GM12878 (cell line): ENCODE measurements around the gene ANO7. TPM values are rescaled to one million over a fixed set of nuclear protein-coding genes. Genes with fewer than 3 reads are reported as not detected.

Experiments used
- ATAC-seq: fragments of 200-7000 bp; cut with Tn5 transposase; 3 replicates; pipeline ENCODE4 v1.9.1; 2020; ENCODE audit warnings: mild to moderate bottlenecking, moderate library complexity
- BruUV-seq: library from RNA; stranded (reverse); fragments of 400-500 nt; replicated peaks from 2 replicates; lab custom pipeline; 2021; lab: Mats Ljungman, UMichigan
- CTCF ChIA-PET: fragments of 300-600 bp; sonication (Branson Sonifier 250); formaldehyde crosslinking; extraction: SDS; loops from one replicate; lab custom pipeline; 2021; ENCODE audit warnings: inconsistent platforms; lab: Yijun Ruan, JAX
- POLR2A ChIA-PET: fragments of 350-600 bp; formaldehyde crosslinking; extraction: SDS; loops from one replicate; lab custom pipeline; 2021; ENCODE audit warnings: inconsistent platforms; lab: Charles Lee
- RAD21 ChIA-PET: fragments of 300-600 bp; sonication (Branson Sonifier 250); formaldehyde crosslinking; loops from one replicate; lab custom pipeline; 2023; ENCODE audit warnings: antibody characterized with exemption; ENCODE audit not compliant: unreplicated experiment; lab: Charles Lee
- SMC1A ChIA-PET: fragments of 300-600 bp; sonication (Branson Sonifier 250); formaldehyde crosslinking; loops from one replicate; lab custom pipeline; 2023; ENCODE audit not compliant: unreplicated experiment, uncharacterized antibody; lab: Charles Lee
- DNase-seq: peaks from one replicate; pipeline ENCODE4 v3.0.0-alpha.2; 2011; ENCODE audit warnings: low read depth, low spot score
- FAIRE-seq: peaks from 3 replicates; lab custom pipeline; 2011; peaks lifted over from hg19 to GRCh38; lab: Jason Lieb, UNC
- H2AFZ ChIP-seq: 2 replicates; pipeline ENCODE4 v1.6.0; 2011; ENCODE audit warnings: low read depth, low read length, control low read depth; ENCODE audit not compliant: control insufficient read depth
- H3K27ac ChIP-seq: 2 replicates; pipeline ENCODE4 v1.5.1; 2011; ENCODE audit warnings: control low read depth; ENCODE audit not compliant: control insufficient read depth, insufficient read depth
- H3K27me3 ChIP-seq, 2 experiments: replicated peaks in 1 of 2; 2 replicates each; pipeline versions ENCODE4 v1.6.0 to v1.6.1; 2011; ENCODE audit warnings: low read length in 1 of 2; ENCODE audit not compliant: control insufficient read depth in 2 of 2, insufficient read depth in 2 of 2
- H3K36me3 ChIP-seq, 2 experiments: 2 replicates each; pipeline ENCODE4 v1.5.1; 2011; ENCODE audit warnings: low read length in 1 of 2; ENCODE audit not compliant: control insufficient read depth in 2 of 2, insufficient read depth in 2 of 2
- H3K4me1 ChIP-seq: 2 replicates; pipeline ENCODE4 v1.6.1; 2011; ENCODE audit warnings: mild to moderate bottlenecking, low read length, moderate library complexity, mixed read lengths; ENCODE audit not compliant: control insufficient read depth, insufficient read depth
- H3K4me2 ChIP-seq: 2 replicates; pipeline ENCODE4 v1.6.0; 2011; ENCODE audit warnings: control low read depth; ENCODE audit not compliant: control insufficient read depth, insufficient read depth
- H3K4me3 ChIP-seq: fragments of 200-600 bp; sonication (generic); 2 replicates; pipeline ENCODE4 v1.5.1; 2016
- H3K79me2 ChIP-seq: 2 replicates; pipeline ENCODE4 v1.6.0; 2011; ENCODE audit warnings: low read length; ENCODE audit not compliant: control insufficient read depth, insufficient read depth
- H3K9ac ChIP-seq: 2 replicates; pipeline ENCODE4 v1.8.0; 2011; ENCODE audit warnings: low read length, control low read depth, mixed read lengths; ENCODE audit not compliant: control insufficient read depth, insufficient read depth
- H3K9me3 ChIP-seq: replicated peaks from 3 replicates; pipeline ENCODE4 v1.5.1; 2011; ENCODE audit warnings: mild to moderate bottlenecking, low read length; ENCODE audit not compliant: control insufficient read depth, insufficient read depth
- H4K20me1 ChIP-seq: 2 replicates; pipeline ENCODE4 v1.6.0; 2011; ENCODE audit not compliant: control insufficient read depth, insufficient read depth
- MAX ChIP-seq: IDR thresholded peaks from 2 replicates; pipeline ENCODE4 v1.6.1; 2012; ENCODE audit warnings: low read depth, low read length, improper control_type of control experiment
- NR2F1 ChIP-seq: fragments of 450-650 bp; conservative IDR thresholded peaks from 2 replicates; pipeline ENCODE4 v1.6.1; 2017; ENCODE audit warnings: mild to moderate bottlenecking
- RELB ChIP-seq: fragments of 450-650 bp; IDR thresholded peaks from 2 replicates; pipeline ENCODE4 v1.6.1; 2017; ENCODE audit warnings: low read depth, mild to moderate bottlenecking, moderate library complexity
- SMARCA5 ChIP-seq: fragments of 450-650 bp; IDR thresholded peaks from 2 replicates; pipeline ENCODE4 v1.6.1; 2017; ENCODE audit warnings: mild to moderate bottlenecking
- TARDBP ChIP-seq: IDR thresholded peaks from 2 replicates; pipeline ENCODE4 v1.6.1; 2016; ENCODE audit warnings: borderline replicate concordance
- ZSCAN29 ChIP-seq: fragments of 450-650 bp; IDR thresholded peaks from 2 replicates; pipeline ENCODE4 v1.6.1; 2017; ENCODE audit warnings: mild to moderate bottlenecking, moderate library complexity
- WGBS: methylation state at CpG from one replicate; pipeline ENCODE4 v1.1.6; 2016; ENCODE audit warnings: low lambda C conversion rate; ENCODE audit not compliant: insufficient replicate concordance, insufficient coverage; ENCODE audit errors: missing lambda C conversion rate; 5-methylcytosine and 5-hydroxymethylcytosine counted together
- in situ Hi-C: fragments of 300-500 bp; cut with MboI; formaldehyde crosslinking; loops from 9 replicates; pipeline ENCODE4 v1.14.3; 2018; ENCODE audit warnings: mixed read lengths
- intact Hi-C: fragments of 100-400 bp; cut with micrococcal nuclease; formaldehyde crosslinking; loops from one replicate; pipeline ENCODE4 v1.14.2; 2022; ENCODE audit not compliant: unreplicated experiment
- polyA plus RNA-seq, 11 experiments: library from polyadenylated mRNA; depleted of rRNA in 4 of 11; unstranded in 6 of 11; stranded (reverse) in 5 of 11; fragments of >200 nt; fragmentation: Nextera tagmentation in 4 of 11; fragmentation: Illumina TruSeq in 1 of 11; extraction: Ambion mirVana in 4 of 11; extraction: Trizol in 1 of 11; gene quantifications; 1 replicate in 1 of 11; 2 replicates in 10 of 11; pipeline versions ENCODE4 v1.2.1 to v1.2.3, GENCODE V29; 2011 to 2016; ENCODE audit warnings: inconsistent platforms in 2 of 11, missing spikeins in 2 of 11, low read depth in 1 of 11
- total RNA-seq, 4 experiments: library from RNA; depleted of rRNA in 3 of 4; stranded (reverse); fragments of >200 nt in 3 of 4; fragmentation: Illumina TruSeq in 1 of 4; extraction: Trizol in 1 of 4; gene quantifications; 2 replicates each; pipeline versions ENCODE4 v1.2.1 to v1.2.3, GENCODE V29; 2013 to 2021
- TF ChIP-seq, protein P1 (sequence below), 3 experiments: IDR thresholded peaks in 2 of 3; conservative IDR thresholded peaks in 1 of 3; 2 replicates each; pipeline ENCODE4 v1.5.1; 2011; ENCODE audit warnings: low read depth in 3 of 3, low read length in 3 of 3, mild to moderate bottlenecking in 3 of 3, control low read depth in 2 of 3, moderate library complexity in 2 of 3, inconsistent platforms in 1 of 3, mixed read lengths in 1 of 3; ENCODE audit not compliant: control insufficient read depth in 2 of 3, insufficient read depth in 1 of 3; ENCODE audit errors: extremely low read depth in 1 of 3

ANO7 gene
- total and polyA plus RNA-seq, 10 of the 15 experiments (the other 5 are each of a cell fraction or from before 2014, with no cell fraction given), result 0.08 to 1.4 (median 0.44) TPM

DNA sequence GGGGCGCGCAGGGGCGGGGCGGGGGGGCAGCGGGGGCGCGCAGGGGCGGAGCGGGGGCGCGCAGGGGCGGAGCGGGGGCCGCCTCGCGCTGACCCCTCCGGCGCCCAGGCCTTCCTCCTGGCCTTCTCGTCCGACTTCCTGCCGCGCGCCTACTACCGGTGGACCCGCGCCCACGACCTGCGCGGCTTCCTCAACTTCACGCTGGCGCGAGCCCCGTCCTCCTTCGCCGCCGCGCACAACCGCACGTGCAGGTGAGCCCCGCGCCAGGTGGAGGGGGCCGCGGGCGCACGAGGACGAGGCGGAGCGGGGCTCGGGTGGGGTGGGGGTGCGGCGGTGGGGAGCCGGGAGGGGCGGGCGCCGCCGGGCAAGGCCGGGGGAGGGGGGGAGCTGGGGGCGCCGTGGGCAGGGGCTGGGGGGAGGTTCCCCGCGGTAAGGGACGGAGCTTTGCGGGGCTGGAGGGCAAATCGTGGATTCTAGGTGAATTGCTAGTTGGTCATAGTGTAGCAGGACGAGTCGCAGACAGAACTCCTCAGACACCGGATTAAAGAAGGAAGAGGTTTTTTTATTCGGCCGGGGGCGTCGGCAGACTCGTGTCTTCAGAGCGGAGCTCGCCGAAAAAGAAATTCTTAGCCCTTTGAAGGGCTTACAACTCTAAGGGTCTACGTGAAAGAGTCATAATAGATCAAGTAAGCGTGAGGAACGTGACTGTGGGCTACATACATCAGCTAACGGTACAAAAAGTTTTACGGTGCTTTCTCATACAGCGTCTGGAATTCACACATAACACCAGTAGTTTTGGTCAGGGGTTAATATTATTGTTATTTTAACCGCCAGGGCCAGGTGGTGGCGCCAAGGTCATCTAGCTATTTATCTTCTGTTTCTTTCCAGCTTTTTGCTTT lies 29.9 kb downstream of the ANO7 start (continued):
- no peak for TF ChIP-seq ZSCAN29
- TF ChIP-seq, protein P1, sequence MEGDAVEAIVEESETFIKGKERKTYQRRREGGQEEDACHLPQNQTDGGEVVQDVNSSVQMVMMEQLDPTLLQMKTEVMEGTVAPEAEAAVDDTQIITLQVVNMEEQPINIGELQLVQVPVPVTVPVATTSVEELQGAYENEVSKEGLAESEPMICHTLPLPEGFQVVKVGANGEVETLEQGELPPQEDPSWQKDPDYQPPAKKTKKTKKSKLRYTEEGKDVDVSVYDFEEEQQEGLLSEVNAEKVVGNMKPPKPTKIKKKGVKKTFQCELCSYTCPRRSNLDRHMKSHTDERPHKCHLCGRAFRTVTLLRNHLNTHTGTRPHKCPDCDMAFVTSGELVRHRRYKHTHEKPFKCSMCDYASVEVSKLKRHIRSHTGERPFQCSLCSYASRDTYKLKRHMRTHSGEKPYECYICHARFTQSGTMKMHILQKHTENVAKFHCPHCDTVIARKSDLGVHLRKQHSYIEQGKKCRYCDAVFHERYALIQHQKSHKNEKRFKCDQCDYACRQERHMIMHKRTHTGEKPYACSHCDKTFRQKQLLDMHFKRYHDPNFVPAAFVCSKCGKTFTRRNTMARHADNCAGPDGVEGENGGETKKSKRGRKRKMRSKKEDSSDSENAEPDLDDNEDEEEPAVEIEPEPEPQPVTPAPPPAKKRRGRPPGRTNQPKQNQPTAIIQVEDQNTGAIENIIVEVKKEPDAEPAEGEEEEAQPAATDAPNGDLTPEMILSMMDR (IDR thresholded peaks at IDR 0.05 in 2 of 3, conservative IDR thresholded peaks at IDR 0.05 in 1 of 3; ENCODE audit: control insufficient read depth in 2 of 3, extremely low read depth in 1 of 3, insufficient read depth in 1 of 3, low read depth in 3 of 3, low read length in 3 of 3), result peak; percentile 26 to 38 (median 32); a peak in 4 of 6 replicates
- peak; percentile 40; the same call in 1 of the 2 replicates for TF ChIP-seq NR2F1
- peak; percentile 43; the same call in 1 of the 2 replicates for TF ChIP-seq MAX
- TF ChIP-seq SMARCA5, result 0 out of 2 replicates have a peak, but pooled peaks have one; percentile 32

DNA sequence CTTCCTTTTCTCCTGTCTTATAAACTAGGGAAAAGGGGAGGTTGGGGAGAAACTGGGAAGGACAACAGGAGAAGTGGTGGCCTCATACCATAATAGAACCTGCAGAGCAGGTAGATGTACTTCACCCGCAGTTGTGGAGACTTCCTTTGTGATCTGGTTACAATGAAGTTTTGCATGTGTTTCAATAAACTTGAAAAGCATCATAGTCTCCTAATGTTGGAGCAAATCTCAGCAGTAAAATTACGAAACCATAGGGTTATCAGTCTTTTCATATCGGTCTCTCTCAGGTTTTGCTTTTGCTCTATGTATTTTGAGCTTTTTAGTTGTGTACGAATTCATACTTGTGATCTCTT lies 30.5 kb downstream of the ANO7 start:
- no peak for TF ChIP-seq ZSCAN29
- 0 out of 2 replicates have a peak, but pooled peaks have one; percentile 30 for TF ChIP-seq RELB
- no peak for TF ChIP-seq TARDBP
- TF ChIP-seq, all 136 proteins: peak for 1
- Histone ChIP-seq H3K9ac (no peak overlapping the region), H3K36me3 (no peaks in the 10 kb centered on the region), H3K27ac (no peak overlapping the region), H3K79me2 (no peaks in the 10 kb centered on the region), H3K27me3 (no peaks in the 10 kb centered on the region), H3K4me3 (peak overlapping the region; percentile 75), H3K4me2 (no peak overlapping the region), H2AFZ (peak overlapping the region; percentile 21; the same call in 1 of the 2 replicates), H3K4me1 (no peaks in the 10 kb centered on the region), H3K9me3 (no peaks in the 10 kb centered on the region), H4K20me1 (no peaks in the 10 kb centered on the region)
- CTCF ChIA-PET, result interaction anchor here (0.7 to 2.1 kb wide), 17 partner anchors 43 to 660 kb away, joined by 3 to 27 read pairs (median 4); no protein-coding TSS in a partner anchor
- POLR2A ChIA-PET, result no interaction called here
- WGBS, result 38% methylated on average over 4 of the region's 4 CpGs
- ATAC-seq (no peak), DNase-seq (no peak), FAIRE-seq (no peak)
- in situ Hi-C loops (loop anchor here (5.0 kb wide), 1 partner anchor 142 kb away; no protein-coding TSS in a partner anchor), intact Hi-C loops (loop anchor here (5.0 to 10.0 kb wide), 2 partner anchors 142 to 364 kb away; no protein-coding TSS in a partner anchor)
- no TSS peak for BruUV-seq
- SMC1A ChIA-PET, result interaction anchor here (0.9 to 1.9 kb wide), 14 partner anchors 11 to 514 kb away, joined by 3 to 9 read pairs (median 4); no protein-coding TSS in a partner anchor
- RAD21 ChIA-PET, result interaction anchor here (0.7 to 2.1 kb wide), 15 partner anchors 69 to 468 kb away, joined by 3 to 23 read pairs (median 3); partner anchors contain the start of genes DTYMK, MTERF4, PASK and PPP1R7
